Heart left ventricle (tissue), 13 donors: ENCODE results near the gene ACADL.

Experiments used
- CTCF ChIP-seq, 12 donors: fragments of 200-600 bp; sonication (generic) in 4 of 12; IDR thresholded peaks; one replicate each; pipeline versions ENCODE4 v1.5.0 to v1.8.0; 2018 to 2022; ENCODE audit warnings: antibody characterized with exemption in 12 of 12, mild to moderate bottlenecking in 5 of 12
- POLR2A ChIP-seq, 2 donors: fragments of 450-650 bp; IDR thresholded peaks; one replicate each; pipeline ENCODE4 v1.6.1; 2017; ENCODE audit warnings: antibody characterized with exemption in 2 of 2, mild to moderate bottlenecking in 2 of 2, moderate library complexity in 2 of 2
- donor health status: ischemic (EF 13 %, LVEDD 7.1; RV severe dilation, severe dysfunction).
- donor health status: DM: no; HTN: yes; CAD: no.
- donor health status: DM: no; HTN: no; CAD: no.
- donor health status: ischemic (EF 25% LVEDD 6.9; RV normal size, moderate dysfunction).
- donor health status: ischemic (EF 25% LVEDD 5.7; RV mildly dilated, moderate dysfunction).
- donor health status: ischemic (EF 35%, LVEDD 5.7; RV mildly dilated, moderate dysfunction).
- donor health status: nonischemic (EF 11% LVEDD 7.7; RV severe dilation, severe dysfunction).
- donor health status: DM: yes; HTN: yes; CAD: no.
- donor health status: PGD.
- donor health status: ischemic (EF 29% LVEDD 5.4; RV normal size, mild dysfunction).
- donor health status: nonischemic (EF 23%, LVEDD 6.1; RV moderate dilation, normal function).

- TF ChIP-seq CTCF (IDR thresholded peaks at IDR 0.05) (peak; percentile 59 to 86 (median 72)), POLR2A (IDR thresholded peaks at IDR 0.05) (no peak)
These were observed 30.0 kb downstream of the ACADL start for GRCh38 chr2:210195101-210195852.
